Endothelial cell of umbilical vein (primary cell): Measurements from ENCODE around the gene PRDM16. TPM values are rescaled to one million over a fixed set of nuclear protein-coding genes. Genes with fewer than 3 reads are reported as not detected.

Experiments used
- BruUV-seq: library from RNA; stranded (reverse); fragments of 400-500 nt; replicated peaks from 2 replicates; lab custom pipeline; 2021; lab: Mats Ljungman, UMichigan
- CTCF ChIA-PET: fragments of 300-600, 350-600 bp; sonication (Branson Sonifier 250); formaldehyde crosslinking; loops from one replicate; lab custom pipeline; 2021; ENCODE audit warnings: antibody characterized with exemption, inconsistent platforms; lab: Charles Lee
- POLR2A ChIA-PET: fragments of 300-600, 350-600 bp; sonication (Branson Sonifier 250); formaldehyde crosslinking; loops from one replicate; lab custom pipeline; 2021; ENCODE audit warnings: antibody characterized with exemption, inconsistent platforms; lab: Charles Lee
- DNase-seq: peaks from one replicate; pipeline ENCODE4 v3.0.0-alpha.2; 2011; ENCODE audit warnings: low read depth, low spot score
- FAIRE-seq: peaks from 2 replicates; lab custom pipeline; 2011; peaks lifted over from hg19 to GRCh38; lab: Jason Lieb, UNC
- H2AFZ ChIP-seq: 2 replicates; pipeline ENCODE4 v1.6.0; 2012; ENCODE audit warnings: low read depth, low read length, control low read depth, inconsistent platforms
- H3K27ac ChIP-seq: 2 replicates; pipeline ENCODE4 v1.5.1; 2011; ENCODE audit warnings: low read depth, mild to moderate bottlenecking, control low read depth, low read length, moderate library complexity; ENCODE audit not compliant: insufficient read depth
- H3K27me3 ChIP-seq, 2 experiments: 2 replicates each; pipeline versions ENCODE4 v1.6.0 to v1.6.1; 2011; ENCODE audit warnings: low read length in 2 of 2, mixed read lengths in 1 of 2; ENCODE audit not compliant: control insufficient read depth in 2 of 2, insufficient read depth in 2 of 2
- H3K36me3 ChIP-seq, 2 experiments: 2 replicates in 1 of 2; 3 replicates in 1 of 2; pipeline ENCODE4 v1.5.1; 2011; ENCODE audit warnings: low read length in 2 of 2, mild to moderate bottlenecking in 1 of 2, moderate library complexity in 1 of 2; ENCODE audit not compliant: control insufficient read depth in 2 of 2, insufficient read depth in 2 of 2; ENCODE audit errors: extremely low read depth in 1 of 2
- H3K4me1 ChIP-seq: 3 replicates; pipeline ENCODE4 v1.5.1; 2011; ENCODE audit warnings: mild to moderate bottlenecking, low read length; ENCODE audit not compliant: control insufficient read depth, insufficient read depth; ENCODE audit errors: extremely low read depth
- H3K4me2 ChIP-seq: 2 replicates; pipeline ENCODE4 v1.6.1; 2011; ENCODE audit warnings: low read length, control low read depth, mixed read lengths; ENCODE audit not compliant: insufficient read depth
- H3K4me3 ChIP-seq, 3 experiments: fragments of 200-600 bp in 1 of 3; sonication (generic), shearing (Covaris generic) in 1 of 3; replicated peaks in 1 of 3; 2 replicates each; pipeline ENCODE4 v1.5.1; 2011 to 2016; ENCODE audit warnings: control low read depth in 3 of 3, low read length in 3 of 3, mild to moderate bottlenecking in 2 of 3, inconsistent platforms in 1 of 3, low read depth in 1 of 3, moderate library complexity in 1 of 3; ENCODE audit not compliant: insufficient read depth in 1 of 3
- H3K79me2 ChIP-seq: 2 replicates; pipeline ENCODE4 v1.6.0; 2012; ENCODE audit warnings: low read length, inconsistent platforms; ENCODE audit not compliant: control insufficient read depth, insufficient read depth
- H3K9ac ChIP-seq: replicated peaks from 2 replicates; pipeline ENCODE3; 2011; ENCODE audit warnings: low read length, control low read depth; ENCODE audit not compliant: insufficient read depth; ENCODE audit errors: extremely low read depth
- H3K9me1 ChIP-seq: replicated peaks from 3 replicates; pipeline ENCODE4 v1.6.0; 2011; ENCODE audit warnings: mild to moderate bottlenecking, low read length; ENCODE audit not compliant: control insufficient read depth, insufficient read depth; ENCODE audit errors: extremely low read depth
- H3K9me3 ChIP-seq: replicated peaks from 2 replicates; pipeline ENCODE4 v1.5.1; 2012; ENCODE audit warnings: low read length, inconsistent platforms; ENCODE audit not compliant: control insufficient read depth, insufficient read depth
- H4K20me1 ChIP-seq: replicated peaks from 2 replicates; pipeline ENCODE3; 2011; ENCODE audit warnings: mild to moderate bottlenecking, low read length; ENCODE audit not compliant: control insufficient read depth, insufficient read depth; ENCODE audit errors: extremely low read depth
- CTCF ChIP-seq, 2 donors: IDR thresholded peaks; 1 replicate in 1 of 2; 2 replicates in 1 of 2; pipeline ENCODE4 v1.5.1; 2011; ENCODE audit warnings: low read length in 2 of 2, mild to moderate bottlenecking in 2 of 2, moderate library complexity in 2 of 2, control low read depth in 1 of 2, inconsistent platforms in 1 of 2, low read depth in 1 of 2; ENCODE audit not compliant: insufficient read depth in 1 of 2; ENCODE audit errors: extremely low read depth in 1 of 2
- EZH2 ChIP-seq: IDR thresholded peaks from 2 replicates; pipeline ENCODE4 v1.6.1; 2012; ENCODE audit warnings: borderline replicate concordance, low read depth, mild to moderate bottlenecking, moderate library complexity, low read length, inconsistent platforms; ENCODE audit not compliant: severe bottlenecking
- FOS ChIP-seq: IDR thresholded peaks from 2 replicates; pipeline ENCODE4 v1.6.1; 2011; ENCODE audit warnings: mild to moderate bottlenecking, low read length, moderate library complexity, borderline replicate concordance; ENCODE audit not compliant: insufficient read depth
- GATA2 ChIP-seq: IDR thresholded peaks from 2 replicates; pipeline ENCODE4 v1.7.0; 2011; ENCODE audit warnings: low read depth, mild to moderate bottlenecking, moderate library complexity, mixed read lengths, low read length; ENCODE audit not compliant: insufficient read length, insufficient read depth
- JUN ChIP-seq: IDR thresholded peaks from 2 replicates; pipeline ENCODE4 v1.6.1; 2011; ENCODE audit warnings: borderline replicate concordance, low read depth; ENCODE audit not compliant: insufficient read length, insufficient read depth
- MAX ChIP-seq: IDR thresholded peaks from 2 replicates; pipeline ENCODE4 v1.6.1; 2011; ENCODE audit not compliant: insufficient read depth, insufficient read length
- MYC ChIP-seq: IDR thresholded peaks from one replicate; pipeline ENCODE4 v1.6.1; 2011; ENCODE audit warnings: mild to moderate bottlenecking, low read depth, low read length
- POLR2A ChIP-seq: IDR thresholded peaks from 2 replicates; pipeline ENCODE4 v1.6.1; 2012; ENCODE audit warnings: low read depth, mild to moderate bottlenecking, control low read depth, low read length
- POLR2AphosphoS5 ChIP-seq: IDR thresholded peaks from 2 replicates; pipeline ENCODE4 v1.6.1; 2012; ENCODE audit warnings: low read depth, mild to moderate bottlenecking, control low read depth, low read length, moderate library complexity; ENCODE audit not compliant: insufficient read depth
- dilution Hi-C: fragments of 300-500 bp; cut with MboI; formaldehyde crosslinking; loops from one replicate; pipeline ENCODE4 v1.15.0; 2019; ENCODE audit warnings: low sequenced_read_pairs; ENCODE audit not compliant: extremely low pct_ligation_motif_present
- intact Hi-C: fragments of 100-400 bp; cut with micrococcal nuclease; formaldehyde crosslinking; loops from one replicate; pipeline ENCODE4 v1.10.0; 2022
- polyA plus RNA-seq, 4 experiments: library from polyadenylated mRNA; depleted of rRNA in 3 of 4; stranded (reverse) in 3 of 4; unstranded in 1 of 4; fragments of >200 nt; gene quantifications; 2 replicates each; pipeline versions ENCODE4 v1.2.1 to v1.2.3, GENCODE V29; 2011 to 2012; ENCODE audit warnings: missing spikeins in 1 of 4
- total RNA-seq: library from RNA; stranded (reverse); gene quantifications from 2 replicates; pipeline ENCODE4 v1.2.3, GENCODE V29; 2021

The PRDM16 gene
- total and polyA plus RNA-seq, 2 donors (not counting 3 experiments of a cell fraction or from before 2014, with no cell fraction given), result not detected

GRCh38 chr1:3231245-3231644, 162.2 kb downstream of the PRDM16 start:
- no peak overlapping the region for H3K9ac ChIP-seq
- intact Hi-C loops (no loop called here), dilution Hi-C loops (no loop called here)
- no peaks in the 10 kb centered on the region for H4K20me1 ChIP-seq
- no peaks in the 10 kb centered on the region for H3K9me1 ChIP-seq
- H3K27ac ChIP-seq, result no peak overlapping the region
- H3K4me2 ChIP-seq, result no peak overlapping the region
- H3K36me3 ChIP-seq, result no peaks in the 10 kb centered on the region
- H3K27me3 ChIP-seq, result no peaks in the 10 kb centered on the region
- BruUV-seq, result no TSS peak
- no peaks in the 10 kb centered on the region for H3K79me2 ChIP-seq
- H3K4me1 ChIP-seq, result no peaks in the 10 kb centered on the region
- no peak overlapping the region for H3K4me3 ChIP-seq
- ChIA-PET CTCF (no interaction called here), POLR2A (no interaction called here)
- no peak overlapping the region for H2AFZ ChIP-seq
- TF ChIP-seq JUN (no peak), POLR2A (no peak), EZH2 (no peak), FOS (no peak), MYC (no peak), CTCF (IDR thresholded peaks at IDR 0.05; ENCODE audit: extremely low read depth in 1 of 2, insufficient read depth in 1 of 2, low read depth in 1 of 2, low read length in 2 of 2) (no peak), POLR2AphosphoS5 (no peak), GATA2 (no peak), MAX (no peak)
- FAIRE-seq (no peak), DNase-seq (no peak)
- no peaks in the 10 kb centered on the region for H3K9me3 ChIP-seq
